HepG2 (cell line): Measurements from ENCODE around the gene ZNRD2. TPM values are rescaled to one million over a fixed set of nuclear protein-coding genes. Genes with fewer than 3 reads are reported as not detected.

Experiments used
- ATAC-seq: fragments of 200-7000 bp; cut with Tn5 transposase; 3 replicates; pipeline ENCODE4 v1.9.1; 2020; ENCODE audit warnings: mild to moderate bottlenecking, moderate library complexity
- BruUV-seq: library from RNA; stranded (reverse); fragments of 400-500 nt; replicated peaks from 2 replicates; lab custom pipeline; 2021; lab: Mats Ljungman, UMichigan
- CTCF ChIA-PET: fragments of 300-600 bp; formaldehyde crosslinking; extraction: SDS; loops from one replicate; lab custom pipeline; 2021; ENCODE audit warnings: low total read pairs, inconsistent platforms, low intra/inter-chr PET ratio; lab: Yijun Ruan, JAX
- POLR2A ChIA-PET: fragments of 350-600 bp; sonication (Branson Sonifier 250); formaldehyde crosslinking; loops from one replicate; lab custom pipeline; 2020; ENCODE audit warnings: antibody characterized with exemption, inconsistent platforms; lab: Yijun Ruan, JAX
- DNase-seq: peaks from one replicate; pipeline ENCODE4 v3.0.0-alpha.2; 2015; ENCODE audit warnings: low spot score
- FAIRE-seq: peaks from 3 replicates; lab custom pipeline; 2011; peaks lifted over from hg19 to GRCh38; lab: Jason Lieb, UNC
- H2AFZ ChIP-seq: one replicate; pipeline ENCODE4 v1.6.1; 2011; ENCODE audit warnings: low read length, inconsistent platforms
- H3K27ac ChIP-seq: fragments of 300-600 bp; 3 replicates; pipeline ENCODE4 v1.8.0; 2011; ENCODE audit warnings: mixed run types, mild to moderate bottlenecking, mixed read lengths, low read length, inconsistent platforms; ENCODE audit not compliant: insufficient read depth; ENCODE audit errors: extremely low read length
- H3K27me3 ChIP-seq, 2 experiments: fragments of 200-600 bp in 1 of 2; 2 replicates in 1 of 2; 3 replicates in 1 of 2; pipeline versions ENCODE4 v1.6.0 to v1.8.0; 2011; ENCODE audit warnings: low read length in 2 of 2, mild to moderate bottlenecking in 2 of 2, moderate library complexity in 2 of 2, inconsistent platforms in 1 of 2; ENCODE audit not compliant: insufficient read depth in 2 of 2, control insufficient read depth in 1 of 2
- H3K36me3 ChIP-seq, 2 experiments: fragments of 200-600 bp in 1 of 2; replicated peaks in 1 of 2; 2 replicates in 1 of 2; 3 replicates in 1 of 2; pipeline versions ENCODE4 v1.5.1 to v1.8.0; 2011; ENCODE audit warnings: low read length in 2 of 2, inconsistent platforms in 1 of 2; ENCODE audit not compliant: insufficient read depth in 2 of 2, control insufficient read depth in 1 of 2
- H3K4me1 ChIP-seq: 2 replicates; pipeline ENCODE4 v1.5.1; 2012; ENCODE audit warnings: low read length, inconsistent platforms; ENCODE audit not compliant: insufficient read depth
- H3K4me2 ChIP-seq: 2 replicates; pipeline ENCODE4 v1.6.0; 2011; ENCODE audit warnings: low read depth, low read length, inconsistent platforms
- H3K4me3 ChIP-seq, 3 experiments: fragments of 200-600 bp in 1 of 3; sonication (generic), shearing (Covaris generic) in 1 of 3; replicated peaks in 1 of 3; 2 replicates each; pipeline ENCODE4 v1.5.1; 2011 to 2016; ENCODE audit warnings: low read length in 3 of 3, inconsistent platforms in 2 of 3, low read depth in 2 of 3, mild to moderate bottlenecking in 2 of 3, control low read depth in 1 of 3, mixed read lengths in 1 of 3; ENCODE audit not compliant: insufficient read depth in 1 of 3
- H3K79me2 ChIP-seq: one replicate; pipeline ENCODE4 v1.6.1; 2011; ENCODE audit warnings: low read length, inconsistent platforms; ENCODE audit not compliant: insufficient read depth
- H3K9ac ChIP-seq: 2 replicates; pipeline ENCODE4 v1.6.0; 2011; ENCODE audit warnings: mild to moderate bottlenecking, low read depth, low read length, inconsistent platforms; ENCODE audit not compliant: insufficient read depth
- H3K9me3 ChIP-seq: 2 replicates; pipeline ENCODE4 v1.5.1; 2012; ENCODE audit warnings: mild to moderate bottlenecking, low read length
- H4K20me1 ChIP-seq: 2 replicates; pipeline ENCODE4 v1.6.0; 2011; ENCODE audit warnings: inconsistent platforms, mild to moderate bottlenecking, low read length, moderate library complexity; ENCODE audit not compliant: insufficient read depth
- FOXA1 ChIP-seq, 2 experiments: fragments of 450-650 bp in 1 of 2; sonication (generic) in 1 of 2; formaldehyde crosslinking in 1 of 2; IDR thresholded peaks; 2 replicates each; pipeline versions ENCODE4 v1.4.0 to v1.6.1; 2016 to 2020; ENCODE audit warnings: missing genetic modification reagents in 1 of 2
- MAF1 ChIP-seq: sonication (generic); formaldehyde crosslinking; IDR thresholded peaks from 2 replicates; pipeline ENCODE4 v1.5.0; 2020; ENCODE audit warnings: missing genetic modification reagents, borderline replicate concordance
- NFYB ChIP-seq: sonication (generic); formaldehyde crosslinking; IDR thresholded peaks from 2 replicates; pipeline ENCODE4 v1.4.0; 2020; ENCODE audit warnings: missing genetic modification reagents
- PAF1 ChIP-seq: IDR thresholded peaks from 2 replicates; pipeline ENCODE4 v1.6.1; 2016; ENCODE audit warnings: missing genetic modification reagents, missing compliant biosample characterization
- ZNF10 ChIP-seq: sonication (generic); formaldehyde crosslinking; IDR thresholded peaks from 2 replicates; pipeline ENCODE4 v1.4.0; 2020; ENCODE audit warnings: mild to moderate bottlenecking, low read depth, missing genetic modification reagents, borderline replicate concordance
- WGBS: methylation state at CpG from one replicate; pipeline ENCODE4 v1.1.6; 2017; ENCODE audit warnings: low lambda C conversion rate; 5-methylcytosine and 5-hydroxymethylcytosine counted together
- in situ Hi-C: cut with HindIII; loops from 2 replicates; pipeline ENCODE4 v1.10.0; 2017; ENCODE audit warnings: low pct_unique_long_range_greater_than_20kb; ENCODE audit not compliant: extremely low pct_ligation_motif_present
- intact Hi-C: fragments of 100-400 bp; cut with micrococcal nuclease; formaldehyde crosslinking; loops from one replicate; pipeline ENCODE4 v1.10.0; 2022; ENCODE audit not compliant: unreplicated experiment
- polyA plus RNA-seq, 8 experiments: library from polyadenylated mRNA; depleted of rRNA in 3 of 8; stranded (reverse) in 7 of 8; unstranded in 1 of 8; fragments of >200 nt; fragmentation: Illumina TruSeq in 4 of 8; extraction: Trizol in 4 of 8; gene quantifications; 2 replicates each; pipeline versions ENCODE4 v1.2.1 to v1.2.3, GENCODE V29; 2011 to 2016; ENCODE audit warnings: low read depth in 4 of 8, missing spikeins in 1 of 8, mixed read lengths in 1 of 8; ENCODE audit not compliant: insufficient read depth in 1 of 8
- total RNA-seq, 5 experiments: library from RNA; depleted of rRNA; stranded (reverse); fragments of >200 nt; fragmentation: Illumina TruSeq; extraction: Trizol; gene quantifications; 2 replicates each; pipeline ENCODE4 v1.2.3, GENCODE V29; 2016; ENCODE audit warnings: low read depth in 1 of 5
- TF ChIP-seq, protein P1 (sequence below): sonication (generic); formaldehyde crosslinking; IDR thresholded peaks from 2 replicates; pipeline ENCODE4 v1.8.1; 2023; ENCODE audit warnings: mild to moderate bottlenecking, missing genetic modification reagents, borderline replicate concordance
- TF ChIP-seq, protein P2 (sequence below): sonication (generic); formaldehyde crosslinking; conservative IDR thresholded peaks from 2 replicates; pipeline ENCODE4 v1.8.0; 2022; ENCODE audit warnings: missing genetic modification reagents

ZNRD2 gene
- total and polyA plus RNA-seq, 2 of the 13 experiments (the other 11 are each of a cell fraction or from before 2014, with no cell fraction given) = 29.2 to 34.0 TPM

DNA sequence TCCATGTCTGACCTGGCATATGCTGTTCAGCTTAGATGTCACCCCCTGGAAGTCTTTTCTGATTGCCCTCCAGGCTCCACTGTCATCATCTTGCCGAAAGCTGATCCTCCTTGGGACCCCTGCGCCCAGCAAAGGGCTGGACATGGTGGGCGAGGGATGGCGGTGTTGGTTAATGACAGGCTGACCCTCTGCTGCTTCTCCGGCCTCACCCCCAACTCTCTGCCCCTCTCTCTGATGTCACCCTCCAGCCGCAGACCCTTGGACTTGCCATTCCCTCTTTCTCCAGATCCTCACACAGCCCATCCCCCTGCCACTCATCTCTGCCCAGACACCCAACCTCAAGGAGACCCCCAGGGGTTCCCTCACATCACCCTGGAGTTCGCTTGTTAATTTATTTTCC, 7.9 kb downstream of the ZNRD2 start:
- no peak overlapping the region for H2AFZ ChIP-seq
- FAIRE-seq (no peak), ATAC-seq (no peak)
- peaks cover 2 to 9% of the 10 kb centered on the region in 2 experiments; a peak in 2 of 5 replicates for H3K36me3 ChIP-seq
- no peak overlapping the region for H3K27ac ChIP-seq
- 95% methylated on average over 7 of the region's 7 CpGs for WGBS
- no peaks in the 10 kb centered on the region for H4K20me1 ChIP-seq
- no peak overlapping the region for H3K4me2 ChIP-seq
- H3K9me3 ChIP-seq = no peaks in the 10 kb centered on the region
- H3K9ac ChIP-seq = no peak overlapping the region
- CTCF ChIA-PET = no interaction called here
- in situ Hi-C loops = loop anchor here (5.0 kb wide), 1 partner anchor 34 kb away; the partner anchor contains the start of gene MAP3K11
- no peaks in the 10 kb centered on the region for H3K27me3 ChIP-seq
- intact Hi-C loops = no loop called here
- peaks cover 48% of the 10 kb centered on the region for H3K4me1 ChIP-seq
- TF ChIP-seq, protein P1, sequence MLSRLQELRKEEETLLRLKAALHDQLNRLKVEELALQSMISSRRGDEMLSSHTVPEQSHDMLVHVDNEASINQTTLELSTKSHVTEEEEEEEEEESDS (CRISPR knock-in tag) = no peak
- TF ChIP-seq FOXA1 (IDR thresholded peaks at IDR 0.05) (no peak), FOXA1 (CRISPR knock-in tag; IDR thresholded peaks at IDR 0.05) (no peak), PAF1 (CRISPR knock-in tag) (no peak), NFYB (CRISPR knock-in tag) (no peak), MAF1 (CRISPR knock-in tag) (no peak), ZNF10 (CRISPR knock-in tag) (no peak)
- TF ChIP-seq, protein P2, sequence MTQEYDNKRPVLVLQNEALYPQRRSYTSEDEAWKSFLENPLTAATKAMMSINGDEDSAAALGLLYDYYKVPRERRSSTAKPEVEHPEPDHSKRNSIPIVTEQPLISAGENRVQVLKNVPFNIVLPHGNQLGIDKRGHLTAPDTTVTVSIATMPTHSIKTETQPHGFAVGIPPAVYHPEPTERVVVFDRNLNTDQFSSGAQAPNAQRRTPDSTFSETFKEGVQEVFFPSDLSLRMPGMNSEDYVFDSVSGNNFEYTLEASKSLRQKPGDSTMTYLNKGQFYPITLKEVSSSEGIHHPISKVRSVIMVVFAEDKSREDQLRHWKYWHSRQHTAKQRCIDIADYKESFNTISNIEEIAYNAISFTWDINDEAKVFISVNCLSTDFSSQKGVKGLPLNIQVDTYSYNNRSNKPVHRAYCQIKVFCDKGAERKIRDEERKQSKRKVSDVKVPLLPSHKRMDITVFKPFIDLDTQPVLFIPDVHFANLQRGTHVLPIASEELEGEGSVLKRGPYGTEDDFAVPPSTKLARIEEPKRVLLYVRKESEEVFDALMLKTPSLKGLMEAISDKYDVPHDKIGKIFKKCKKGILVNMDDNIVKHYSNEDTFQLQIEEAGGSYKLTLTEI = no peak
- TF ChIP-seq, all 625 proteins: peak for 0
- POLR2A ChIA-PET = interaction anchor here (1.3 to 2.1 kb wide), 5 partner anchors 10 to 36 kb away, joined by 3 to 11 read pairs (median 7); partner anchors contain the start of gene MAP3K11
- no peak for DNase-seq
- no TSS peak for BruUV-seq
- no peak overlapping the region for H3K4me3 ChIP-seq
- H3K79me2 ChIP-seq = peaks cover 1% of the 10 kb centered on the region
